GM15510 (cell line): ENCODE data around the gene IFNG-AS1.

Experiments
- POLR2A ChIP-seq: IDR thresholded peaks from 3 replicates; pipeline ENCODE4 v1.6.1; 2011; ENCODE audit warnings: borderline replicate concordance; ENCODE audit not compliant: insufficient read length; ENCODE audit errors: extremely low read depth

IFNG-AS1 gene

DNA sequence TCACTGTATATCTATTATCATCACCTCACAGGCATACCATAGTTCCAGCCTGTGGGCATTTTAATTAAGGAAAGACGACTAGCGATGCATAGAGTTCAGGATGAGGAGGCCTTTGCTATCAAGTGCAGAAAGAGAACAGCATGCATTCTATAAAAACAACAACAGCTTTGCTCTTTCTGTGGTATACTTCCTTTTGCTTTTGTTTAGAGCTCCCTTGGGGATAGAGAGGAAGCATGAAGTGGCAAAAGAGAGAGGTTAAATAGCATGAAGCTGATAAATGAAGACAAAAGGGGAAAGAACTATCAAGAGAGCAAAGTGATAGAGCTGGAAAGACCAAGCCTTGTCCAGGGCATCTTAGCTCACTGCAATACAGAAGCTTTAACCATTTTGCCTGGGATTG, 23.5 kb downstream of the IFNG-AS1 start:
- no peak for TF ChIP-seq POLR2A

DNA sequence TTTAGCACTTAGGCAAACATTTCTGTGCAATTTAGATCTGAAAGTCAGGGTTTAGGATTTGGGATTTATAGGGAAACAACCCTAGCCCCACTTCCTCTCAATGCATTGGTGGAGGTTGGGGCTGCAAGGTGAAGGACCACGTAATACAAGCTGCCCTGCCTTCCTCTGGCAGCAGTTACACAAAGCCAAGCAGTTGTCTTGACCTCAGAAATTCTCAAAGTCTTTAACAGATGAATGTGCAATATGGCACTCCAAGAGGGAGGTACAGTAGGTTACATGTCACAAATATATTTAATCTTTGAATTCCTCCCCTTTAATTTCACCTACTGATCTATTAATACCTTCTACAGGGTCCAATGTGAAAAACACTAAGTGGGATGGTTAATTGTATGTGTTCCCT, 23.9 kb downstream of the IFNG-AS1 start:
- no peak for TF ChIP-seq POLR2A

DNA sequence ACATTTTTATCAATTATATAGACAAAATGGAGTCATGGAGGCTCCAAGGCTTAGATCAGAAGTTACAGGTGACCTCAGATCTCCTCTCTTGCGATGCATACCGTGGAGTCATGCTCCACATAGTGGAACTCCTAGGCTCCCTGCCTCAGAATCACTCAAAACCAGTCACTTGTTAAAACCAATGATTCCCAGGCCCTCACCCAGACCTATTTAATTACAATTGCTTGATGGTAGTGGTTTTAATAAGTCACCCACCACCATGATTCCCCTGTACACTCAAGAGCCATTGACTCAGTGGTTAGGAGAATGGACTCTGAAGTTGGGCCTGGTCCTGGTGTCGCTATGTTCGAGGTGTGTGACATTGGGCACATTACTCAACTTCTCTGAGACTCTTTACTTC, 26.9 kb downstream of the IFNG-AS1 start:
- TF ChIP-seq POLR2A: no peak

DNA sequence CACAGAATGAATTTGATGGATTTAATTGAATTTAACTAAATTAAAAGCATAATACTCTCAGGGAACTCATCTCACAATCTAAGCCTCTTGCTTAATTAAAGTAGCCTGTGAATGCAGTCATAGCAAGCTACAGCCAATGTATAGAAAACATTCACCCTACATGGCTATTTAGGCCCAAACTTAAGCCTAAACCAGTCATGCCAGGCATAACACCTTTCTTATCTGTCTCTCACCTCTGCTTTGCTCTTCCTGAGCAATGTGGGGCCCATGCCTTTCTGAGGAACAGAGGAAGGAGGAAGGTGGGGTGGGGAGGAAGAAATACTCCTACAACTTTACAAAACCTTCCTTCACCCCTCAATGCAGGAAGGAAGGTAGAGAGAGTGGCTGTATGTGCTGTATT, 29.1 kb downstream of the IFNG-AS1 start:
- no peak for TF ChIP-seq POLR2A

DNA sequence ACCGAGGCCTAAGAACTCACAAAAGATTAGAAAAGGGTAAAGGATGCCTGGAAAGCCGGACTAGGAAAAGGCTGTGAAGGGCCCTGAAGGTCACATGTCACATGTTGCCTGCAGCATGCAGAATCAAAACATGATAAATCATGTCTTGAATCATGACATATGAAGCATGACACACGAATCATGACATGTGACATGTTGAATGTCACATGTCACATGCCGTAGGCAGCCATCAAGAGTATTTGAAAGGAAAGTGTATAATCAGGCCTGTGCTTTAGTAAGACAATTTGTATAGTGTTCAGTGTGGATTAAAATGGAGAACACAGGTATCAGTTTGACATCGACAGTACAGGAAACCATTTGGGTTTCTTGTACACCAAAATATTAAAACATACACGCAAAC, 30.8 kb downstream of the IFNG-AS1 start:
- TF ChIP-seq POLR2A: no peak

DNA sequence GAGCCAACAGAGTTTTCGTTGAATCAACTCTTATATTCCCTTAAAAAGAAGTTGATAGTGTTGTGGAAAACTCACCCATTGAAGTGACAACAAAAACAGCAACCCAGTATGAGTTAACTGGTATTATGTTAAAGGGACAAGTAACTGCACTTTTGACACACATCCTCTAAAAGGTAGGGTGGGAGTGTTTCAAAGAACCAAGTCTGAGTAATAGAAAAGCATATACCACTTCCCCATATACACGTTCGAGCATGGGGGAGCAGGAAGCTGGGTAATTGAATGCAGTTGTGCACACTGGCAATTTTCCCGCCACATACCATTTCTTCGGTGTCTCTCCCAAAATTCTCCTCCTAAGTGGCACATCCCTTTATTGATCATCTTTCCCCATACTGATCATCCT, 31.5 kb downstream of the IFNG-AS1 start:
- TF ChIP-seq POLR2A: no peak

DNA sequence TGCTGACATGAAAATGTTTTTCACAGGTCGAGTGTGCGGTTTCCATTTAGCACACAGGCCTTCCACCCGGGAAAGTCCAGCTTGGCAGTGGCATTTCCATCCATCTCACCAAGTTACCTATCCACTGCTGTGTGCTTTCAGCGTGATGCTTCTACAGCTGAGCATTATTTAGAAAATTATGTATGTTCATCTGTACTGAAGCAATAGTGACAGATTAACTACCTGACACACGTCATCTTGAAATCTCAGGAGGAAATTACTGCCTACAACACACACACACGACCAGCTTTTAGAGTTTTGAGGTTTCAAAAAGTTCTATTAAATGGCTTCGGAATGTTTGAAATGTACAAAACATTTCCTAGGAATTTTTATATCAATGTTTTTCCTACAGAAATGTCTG, 39.4 kb downstream of the IFNG-AS1 start:
- TF ChIP-seq POLR2A: no peak

DNA sequence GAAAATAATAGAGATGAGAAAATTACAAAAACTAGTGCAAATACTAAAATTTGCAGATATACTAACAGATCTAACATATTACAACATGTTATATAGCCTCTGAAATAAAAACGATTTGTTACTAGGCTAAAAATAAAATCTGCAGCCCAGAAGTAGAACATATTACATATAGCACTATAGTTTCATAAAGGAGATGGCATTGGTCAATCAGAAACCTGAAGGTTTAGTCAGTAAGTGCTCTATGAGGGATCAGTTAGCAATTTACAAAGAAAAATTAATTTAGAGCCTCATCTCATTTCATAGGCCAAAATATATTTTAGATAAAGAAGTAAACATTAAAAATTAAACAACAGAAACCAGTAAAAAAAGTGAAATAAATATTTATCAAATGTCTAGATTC, 41.0 kb downstream of the IFNG-AS1 start:
- no peak for TF ChIP-seq POLR2A

DNA sequence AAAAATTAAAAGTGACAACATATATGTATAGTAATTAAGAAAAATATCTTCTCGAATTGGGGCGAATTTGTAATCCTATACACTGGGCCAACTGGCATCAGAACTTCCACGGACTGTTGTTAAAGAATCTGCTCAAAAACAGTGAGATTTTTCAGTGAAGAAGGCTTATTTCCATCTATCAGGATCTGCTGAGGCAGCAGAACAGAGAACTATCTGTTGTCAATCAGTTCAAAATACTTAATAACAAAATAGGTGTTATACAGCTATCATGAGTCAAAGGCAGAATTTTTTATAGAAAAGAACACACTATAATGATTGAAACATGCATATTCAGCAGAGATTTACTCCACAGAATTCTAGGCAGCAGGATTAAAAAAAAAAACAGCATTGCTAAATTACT, 41.9 kb downstream of the IFNG-AS1 start:
- no peak for TF ChIP-seq POLR2A

DNA sequence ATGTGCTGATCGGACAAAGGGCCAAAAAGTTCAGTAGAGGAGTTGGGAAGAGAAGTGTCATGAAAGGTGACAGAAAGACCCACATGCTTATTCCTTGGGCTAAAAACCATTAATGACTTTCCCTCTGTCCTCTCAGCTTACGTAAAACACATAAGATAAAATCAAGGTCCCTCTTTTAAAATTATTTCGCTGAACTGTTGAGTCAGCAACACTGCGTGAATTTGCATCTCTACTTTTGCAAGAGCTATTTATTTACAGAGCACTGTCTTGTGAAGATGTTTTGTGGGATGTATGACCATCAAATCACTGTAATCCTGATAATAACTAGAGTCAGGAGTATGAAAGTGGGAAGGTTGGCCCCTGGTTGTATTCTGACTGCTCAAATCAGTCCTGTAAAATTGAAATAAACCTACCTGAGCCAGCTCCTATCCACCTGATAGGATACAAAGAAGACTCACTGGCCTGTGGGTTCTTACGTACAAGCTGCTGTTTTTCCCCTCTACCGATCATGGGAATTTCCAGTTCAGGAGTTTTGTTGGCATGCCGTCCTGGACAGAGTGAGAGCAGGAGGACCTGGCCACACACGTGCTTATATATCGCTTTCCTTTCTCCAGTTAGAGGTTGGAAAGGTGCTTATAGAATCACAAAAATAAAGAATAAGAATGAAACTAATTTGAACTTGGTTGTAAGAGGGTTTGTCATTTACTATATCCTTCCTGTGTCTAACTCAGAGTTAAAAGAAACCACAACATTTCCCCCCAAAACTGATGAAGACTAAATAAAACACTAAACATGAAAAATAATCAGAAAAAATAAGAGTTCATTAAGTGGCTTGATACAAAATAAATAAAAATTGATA, 42.9 kb downstream of the IFNG-AS1 start:
- no peak for TF ChIP-seq POLR2A

DNA sequence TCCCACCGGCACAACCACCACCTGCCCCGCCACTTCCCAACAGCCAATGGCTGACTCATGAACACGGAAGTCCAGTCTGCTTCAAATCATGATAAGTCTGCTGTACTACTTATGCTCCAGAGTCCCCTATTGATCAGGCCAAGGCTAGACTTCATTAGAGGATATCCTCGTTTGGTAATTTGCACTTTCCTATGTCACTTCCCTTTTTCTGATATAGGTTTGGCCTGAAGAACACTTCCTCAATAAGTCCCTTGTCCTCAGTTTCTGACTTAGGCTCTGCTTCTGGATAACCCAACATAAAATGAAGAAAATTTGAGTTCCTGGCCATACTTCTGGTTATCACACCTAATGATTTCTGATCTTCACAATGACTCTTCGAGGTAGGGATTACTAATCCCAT, 45.3 kb downstream of the IFNG-AS1 start:
- TF ChIP-seq POLR2A: no peak

DNA sequence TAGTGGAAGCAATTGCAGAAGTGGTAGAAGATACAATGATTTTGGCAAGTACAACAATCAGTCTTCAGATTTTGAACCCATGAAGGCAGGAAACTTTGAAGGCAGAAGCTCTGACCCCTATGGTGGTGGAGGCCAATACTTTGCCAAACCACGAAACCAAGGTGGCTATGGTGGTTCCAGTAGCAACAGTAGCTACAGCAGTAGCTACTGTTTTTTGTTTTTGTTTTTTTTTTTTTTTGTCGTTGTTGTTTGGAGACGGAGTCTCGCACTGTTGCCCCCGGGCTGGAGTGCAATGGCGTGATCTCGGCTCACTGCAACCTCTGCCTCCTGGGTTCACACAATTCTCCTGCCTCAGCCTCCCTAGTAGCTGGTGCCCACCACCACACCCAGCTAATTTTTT, 47.4 kb downstream of the IFNG-AS1 start:
- no peak for TF ChIP-seq POLR2A

DNA sequence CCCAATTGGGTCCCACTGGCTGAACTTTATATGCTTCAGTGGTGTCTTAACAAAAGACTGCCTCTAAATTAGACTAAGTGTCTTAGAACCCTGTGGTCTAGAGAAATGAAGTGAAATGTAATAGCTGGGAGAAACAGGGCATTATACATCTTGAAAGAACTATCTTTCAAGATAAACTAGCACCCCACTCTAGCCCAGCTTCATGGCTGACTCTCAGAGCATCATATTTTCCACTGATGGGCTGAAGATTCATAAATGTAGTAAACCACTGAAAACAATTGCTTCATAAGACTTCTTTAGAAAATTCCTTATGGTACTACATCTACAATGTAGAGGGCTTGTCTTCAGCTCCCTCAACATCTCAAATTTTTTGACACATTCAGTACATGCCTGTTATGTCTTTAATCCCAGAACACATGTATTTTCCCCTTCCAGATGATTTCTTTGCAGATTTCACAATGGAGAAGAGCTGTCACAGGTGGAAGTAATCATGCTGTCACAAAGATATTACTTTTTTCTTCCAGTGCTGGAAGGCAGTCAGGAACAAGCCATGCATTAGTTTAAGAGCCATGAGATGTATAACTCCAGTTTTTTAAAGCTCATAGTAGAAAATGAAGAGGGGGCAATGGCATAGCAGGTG, 48.5 kb downstream of the IFNG-AS1 start:
- no peak for TF ChIP-seq POLR2A

DNA sequence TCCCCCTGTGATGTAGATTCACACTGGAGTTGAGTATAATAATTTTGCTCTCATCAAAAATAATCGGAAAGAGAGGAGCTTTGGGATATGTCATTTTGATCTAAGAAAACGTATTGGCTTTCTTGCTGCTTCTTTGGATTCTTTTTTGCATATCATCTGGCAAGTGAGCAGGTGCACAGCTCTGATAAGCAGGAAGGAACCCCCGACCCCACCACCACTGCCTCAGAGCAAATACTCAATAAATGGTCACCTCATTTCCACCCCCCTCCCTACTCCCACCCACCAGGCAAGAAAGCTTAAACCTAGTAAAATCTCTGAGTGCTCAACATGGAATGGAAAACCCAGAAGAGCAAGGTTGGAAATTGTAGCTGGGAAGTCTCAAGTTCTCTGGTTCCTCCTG, 49.4 kb downstream of the IFNG-AS1 start:
- TF ChIP-seq POLR2A: no peak

DNA sequence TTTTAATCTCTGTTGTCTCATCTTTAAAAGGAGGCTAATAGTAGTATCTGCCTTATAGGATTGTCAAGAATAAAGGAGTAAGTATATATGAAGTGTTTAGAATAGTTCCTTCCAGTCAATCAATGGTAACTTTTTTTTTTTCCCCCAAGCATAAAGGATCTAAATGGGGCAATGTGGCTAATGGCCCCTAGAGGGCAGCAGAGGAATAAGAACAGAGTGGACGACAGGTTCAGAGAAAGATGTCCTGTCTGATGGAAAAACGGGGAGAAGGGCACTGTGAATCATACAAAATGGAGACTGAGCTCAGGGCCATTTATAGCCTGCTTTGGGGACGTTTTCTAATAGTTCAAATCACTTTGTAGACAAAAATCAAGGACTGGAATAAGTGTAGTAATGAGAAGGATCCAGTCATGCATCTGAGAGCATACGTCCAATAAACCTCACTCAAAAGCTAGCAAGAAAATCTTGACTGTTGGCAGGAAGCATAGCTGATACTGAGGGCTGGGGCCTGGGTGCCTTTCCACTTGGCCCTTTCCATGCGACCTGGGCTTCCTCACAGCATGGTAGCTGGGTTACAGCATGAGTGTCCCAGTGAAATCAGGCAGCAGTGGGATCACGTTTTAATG, 51.3 kb downstream of the IFNG-AS1 start:
- TF ChIP-seq POLR2A: no peak
